WI38 (cell line): ENCODE data around the gene CAMK1D.

Experiments
- H3K4me3 ChIP-seq: 2 replicates; pipeline ENCODE4 v1.5.1; 2011; ENCODE audit warnings: low read depth, mild to moderate bottlenecking, control low read depth, low read length
- CTCF ChIP-seq: IDR thresholded peaks from 2 replicates; pipeline ENCODE4 v1.5.1; 2012; ENCODE audit warnings: low read depth, mild to moderate bottlenecking, control low read depth, low read length

Gene CAMK1D

GRCh38 chr10:12481924-12482323 is 132.6 kb downstream of the CAMK1D start:
- no peak for TF ChIP-seq CTCF
- H3K4me3 ChIP-seq = no peak overlapping the region

GRCh38 chr10:12482587-12482986 is 133.2 kb downstream of the CAMK1D start:
- no peak overlapping the region for H3K4me3 ChIP-seq

GRCh38 chr10:12484002-12484918 is 134.9 kb downstream of the CAMK1D start:
- TF ChIP-seq CTCF = no peak
- no peak overlapping the region for H3K4me3 ChIP-seq

More at GRCh38 chr10:12482587-12482986, 133.2 kb downstream of the CAMK1D start:
- TF ChIP-seq CTCF = no peak

- TF ChIP-seq CTCF = no peak
- H3K4me3 ChIP-seq = no peak overlapping the region
These were observed 135.8 kb downstream of the CAMK1D start for GRCh38 chr10:12484941-12485805.

GRCh38 chr10:12487366-12487765 is 138.0 kb downstream of the CAMK1D start:
- no peak overlapping the region for H3K4me3 ChIP-seq
- TF ChIP-seq CTCF = no peak

- no peak for TF ChIP-seq CTCF
- H3K4me3 ChIP-seq = no peak overlapping the region
These were observed 139.3 kb downstream of the CAMK1D start for GRCh38 chr10:12488626-12489025.
